Activated naive CD8-positive, alpha-beta T cell treated with anti-CD3 and anti-CD28 coated beads, Interleukin-2, amount 10 ng/mL, durations not matched to agents 7 days and 5 days (primary cell): ENCODE results near the gene ACBD5. TPM values are rescaled to one million over a fixed set of nuclear protein-coding genes. Genes with fewer than 3 reads are reported as not detected.
"Not testable (repeated sequence)": the region's sequence is repeated elsewhere in the genome, so short reads cannot be mapped to it uniquely, and the experiment has no call there.

Experiments
- ATAC-seq: fragments of 150-1000 bp; cut with Tn5 transposase; one replicate; pipeline ENCODE4 v1.10.0; 2021; ENCODE audit warnings: low read depth, moderate library complexity
- POLR2A ChIA-PET: fragments of 350-600 bp; sonication (Branson Sonifier 250); formaldehyde crosslinking; loops from one replicate; lab custom pipeline; 2021; ENCODE audit warnings: antibody characterized with exemption; lab: Charles Lee
- DNase-seq: peaks from one replicate; pipeline ENCODE4 v3.0.0; 2021
- H3K27ac Mint-ChIP-seq: one replicate; pipeline ENCODE4 v1.8.0; 2022; ENCODE audit warnings: mild to moderate bottlenecking, mixed read lengths
- H3K27me3 Mint-ChIP-seq: one replicate; pipeline ENCODE4 v1.8.0; 2022; ENCODE audit warnings: mild to moderate bottlenecking, moderate library complexity, mixed read lengths
- H3K36me3 Mint-ChIP-seq: one replicate; pipeline ENCODE4 v1.8.0; 2021; ENCODE audit warnings: mild to moderate bottlenecking, mixed read lengths
- H3K4me1 Mint-ChIP-seq: one replicate; pipeline ENCODE4 v1.8.0; 2021; ENCODE audit warnings: mixed read lengths
- H3K4me3 Mint-ChIP-seq: one replicate; pipeline ENCODE4 v1.8.0; 2022; ENCODE audit warnings: mild to moderate bottlenecking, moderate library complexity, mixed read lengths
- H3K9me3 Mint-ChIP-seq: one replicate; pipeline ENCODE4 v1.8.0; 2021; ENCODE audit warnings: mixed read lengths
- total RNA-seq, 2 experiments: library from RNA; stranded (reverse); gene quantifications; one replicate each; pipeline ENCODE4 v1.2.3, GENCODE V29; 2021

ACBD5 gene
- total RNA-seq, 2 experiments from 2014 or later, result 27.5 to 27.6 TPM

DNA sequence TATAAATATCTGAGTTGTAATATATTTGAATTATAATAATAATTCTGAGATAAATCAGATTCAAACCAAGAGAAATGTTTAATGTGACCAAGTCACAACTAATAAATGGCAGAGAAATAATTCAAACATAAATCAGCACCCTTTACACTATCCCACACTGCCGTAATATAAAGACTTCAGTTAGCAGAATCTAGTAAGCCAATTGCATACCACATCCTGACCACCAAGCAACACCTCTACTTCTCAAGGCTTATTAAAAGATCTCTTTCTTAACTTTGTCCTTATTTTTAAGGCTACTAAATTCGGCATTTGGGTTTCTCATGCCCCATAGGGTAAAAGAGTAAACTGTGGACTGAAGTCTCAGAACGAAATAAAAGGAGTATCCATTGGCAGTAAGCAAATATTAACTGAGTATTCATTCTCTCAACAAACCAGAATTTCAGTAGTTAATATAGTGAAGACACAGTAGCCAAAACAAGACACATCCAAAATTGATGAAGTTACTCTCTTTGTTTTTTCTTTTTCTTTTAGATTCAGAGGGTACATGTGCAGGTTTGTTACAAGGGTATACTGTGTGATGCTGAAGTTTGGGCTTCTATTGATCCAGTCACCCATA is 14.8 kb downstream of the ACBD5 start:
- H3K4me3 Mint-ChIP-seq, result peak overlapping the region; percentile 56
- H3K36me3 Mint-ChIP-seq, result peaks cover 17% of the 10 kb centered on the region
- ATAC-seq (peak; percentile 97), DNase-seq (no peak)
- H3K27me3 Mint-ChIP-seq, result no peaks in the 10 kb centered on the region
- H3K9me3 Mint-ChIP-seq, result no peaks in the 10 kb centered on the region
- POLR2A ChIA-PET, result interaction anchor here (1.0 kb wide), 1 partner anchor 17 kb away, joined by 3 read pairs; no protein-coding TSS in a partner anchor
- H3K4me1 Mint-ChIP-seq, result peaks cover 18% of the 10 kb centered on the region
- peak overlapping the region; percentile 82 for H3K27ac Mint-ChIP-seq

DNA sequence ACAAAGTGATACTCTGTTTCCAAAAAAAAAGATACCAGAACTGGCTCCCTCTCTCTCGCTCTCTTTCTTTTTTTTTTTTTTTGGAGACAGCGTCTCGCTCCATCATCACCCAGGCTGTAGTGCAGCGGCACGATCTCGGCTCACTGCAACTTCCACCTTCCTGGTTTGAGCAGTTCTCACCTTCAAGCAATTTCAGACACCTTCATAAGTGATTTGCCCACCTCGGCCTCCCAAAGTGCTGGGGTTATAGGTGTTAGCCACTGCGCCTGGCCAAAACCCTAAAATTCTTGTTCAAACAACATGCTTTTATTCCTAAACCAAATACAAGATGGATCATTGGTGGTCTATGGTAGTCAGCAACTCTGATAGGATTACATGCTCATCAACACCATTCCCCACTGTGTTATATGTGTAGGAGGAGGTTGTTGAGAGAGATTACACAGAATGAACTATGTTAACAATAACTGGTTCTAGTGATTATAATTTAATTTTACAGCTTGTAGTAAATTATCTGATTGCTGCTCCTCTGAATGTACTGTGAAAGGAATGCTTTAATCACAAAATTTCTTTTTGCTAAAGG is 15.5 kb downstream of the ACBD5 start:
- Mint-ChIP-seq H3K4me1 (peaks cover 18% of the 10 kb centered on the region), H3K4me3 (no peak overlapping the region), H3K27ac (no peak overlapping the region), H3K9me3 (no peaks in the 10 kb centered on the region), H3K36me3 (peaks cover 13% of the 10 kb centered on the region), H3K27me3 (no peaks in the 10 kb centered on the region)
- POLR2A ChIA-PET, result no interaction called here
- DNase-seq, result no peak
- no peak for ATAC-seq

DNA sequence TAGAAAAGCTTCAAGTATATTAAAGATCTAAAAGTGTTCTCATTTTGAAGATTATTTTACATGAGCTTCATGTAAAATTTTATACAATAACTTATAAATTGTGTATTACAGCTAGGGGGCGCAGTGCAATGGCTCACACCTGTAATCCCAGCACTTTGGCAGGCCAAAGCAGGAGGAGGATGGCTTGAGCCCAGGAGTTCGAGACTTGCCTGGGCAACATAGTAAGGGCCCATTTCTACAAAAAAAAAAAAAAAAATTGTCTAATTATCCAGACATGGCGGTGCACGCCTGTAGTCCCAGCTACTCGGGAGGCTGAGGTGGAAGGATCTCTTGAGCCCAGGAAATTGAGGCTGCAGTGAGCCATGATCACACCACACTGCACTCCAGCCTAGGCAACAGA is 16.6 kb downstream of the ACBD5 start:
- Mint-ChIP-seq H3K27me3 (no peaks in the 10 kb centered on the region), H3K4me1 (peaks cover 18% of the 10 kb centered on the region), H3K36me3 (peaks cover 14% of the 10 kb centered on the region), H3K27ac (no peak overlapping the region), H3K4me3 (no peak overlapping the region), H3K9me3 (no peaks in the 10 kb centered on the region)
- DNase-seq (no peak), ATAC-seq (no peak)
- POLR2A ChIA-PET, result interaction anchor here (0.6 to 1.7 kb wide), 5 partner anchors 16 to 163 kb away, joined by 3 to 5 read pairs (median 4); partner anchors contain the start of gene YME1L1

DNA sequence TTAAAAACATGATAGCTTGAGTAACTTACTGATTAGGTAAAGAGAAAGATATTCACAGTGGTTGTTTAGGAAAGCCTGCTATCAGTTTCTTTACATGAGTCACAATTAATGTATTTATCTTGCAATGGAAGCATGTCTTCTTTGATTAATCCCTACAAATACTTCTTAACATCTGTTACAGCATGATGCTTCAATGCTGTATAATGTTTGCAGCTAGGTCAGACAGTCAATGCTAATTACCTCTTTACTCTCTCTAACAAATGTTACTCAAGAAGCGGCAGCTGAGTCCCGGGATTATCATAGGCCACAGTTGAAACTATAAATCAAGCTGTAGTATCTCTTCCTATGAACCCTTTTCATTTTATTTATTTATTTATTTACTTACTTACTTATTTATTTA is 33.2 kb downstream of the ACBD5 start:
- Mint-ChIP-seq H3K4me1 (no peaks in the 10 kb centered on the region), H3K27ac (no peak overlapping the region), H3K27me3 (no peaks in the 10 kb centered on the region), H3K36me3 (peaks cover 20% of the 10 kb centered on the region), H3K4me3 (no peak overlapping the region), H3K9me3 (no peaks in the 10 kb centered on the region)
- ATAC-seq (no peak), DNase-seq (no peak)
- POLR2A ChIA-PET, result no interaction called here

DNA sequence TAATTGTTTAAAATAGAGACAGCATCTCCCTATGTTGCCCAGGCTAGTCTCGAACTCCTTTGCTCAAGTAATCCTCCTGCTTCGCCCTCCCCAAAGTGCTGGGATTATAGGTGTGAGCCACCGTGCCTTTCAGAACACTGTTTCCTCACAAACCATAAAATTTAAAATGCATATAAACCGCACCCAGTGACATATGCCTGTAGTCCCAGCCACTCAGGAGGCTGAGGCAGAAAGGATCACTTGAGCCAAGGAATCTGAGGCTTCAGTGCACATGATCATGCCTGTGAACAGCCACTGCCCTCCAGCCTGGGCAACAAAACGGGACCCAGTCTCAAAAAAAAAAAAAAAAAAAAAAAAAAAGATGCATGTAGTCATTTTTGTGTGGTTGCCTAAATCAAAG is 36.8 kb downstream of the ACBD5 start:
- Mint-ChIP-seq H3K4me1 (no peaks in the 10 kb centered on the region), H3K9me3 (no peaks in the 10 kb centered on the region), H3K4me3 (no peak overlapping the region), H3K27me3 (no peaks in the 10 kb centered on the region), H3K27ac (no peak overlapping the region), H3K36me3 (peaks cover 12% of the 10 kb centered on the region)
- ATAC-seq, result no peak
- DNase-seq, result no peak
- POLR2A ChIA-PET, result no interaction called here

DNA sequence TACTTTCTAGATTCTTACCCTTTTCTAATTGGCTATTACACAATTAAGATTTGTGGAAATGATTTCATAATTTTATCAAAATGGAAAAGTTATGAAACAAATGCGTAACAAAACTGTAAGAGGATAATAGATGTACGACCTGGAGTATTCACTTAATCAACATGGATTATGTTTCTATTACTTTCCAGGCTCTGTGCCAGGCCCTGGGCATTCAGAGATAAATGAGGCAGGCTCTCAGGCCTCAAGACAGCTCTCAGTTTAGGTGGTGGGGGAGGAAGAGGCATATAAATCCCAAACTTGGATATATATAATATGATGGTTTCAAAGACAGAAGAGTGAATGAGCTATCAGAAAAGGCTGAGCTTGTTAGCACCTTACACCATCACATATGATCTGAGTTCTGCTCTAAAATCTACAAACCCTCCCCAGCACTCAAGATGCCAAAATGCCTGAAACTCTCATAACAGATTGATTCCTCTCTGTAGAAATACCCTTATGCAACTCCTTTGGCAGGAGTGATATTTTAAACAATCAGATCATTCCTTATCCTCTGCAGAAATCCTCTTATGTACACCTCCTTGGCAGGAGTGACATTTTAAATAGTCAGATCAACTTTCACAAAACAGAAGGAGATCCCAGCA is 42.5 kb downstream of the ACBD5 start:
- no peaks in the 10 kb centered on the region for H3K9me3 Mint-ChIP-seq
- H3K4me1 Mint-ChIP-seq, result peaks cover 2% of the 10 kb centered on the region
- no peak for DNase-seq
- no peaks in the 10 kb centered on the region for H3K27me3 Mint-ChIP-seq
- H3K4me3 Mint-ChIP-seq, result no peak overlapping the region
- no peak overlapping the region for H3K27ac Mint-ChIP-seq
- ATAC-seq, result no peak
- POLR2A ChIA-PET, result no interaction called here
- peaks cover 11% of the 10 kb centered on the region for H3K36me3 Mint-ChIP-seq

DNA sequence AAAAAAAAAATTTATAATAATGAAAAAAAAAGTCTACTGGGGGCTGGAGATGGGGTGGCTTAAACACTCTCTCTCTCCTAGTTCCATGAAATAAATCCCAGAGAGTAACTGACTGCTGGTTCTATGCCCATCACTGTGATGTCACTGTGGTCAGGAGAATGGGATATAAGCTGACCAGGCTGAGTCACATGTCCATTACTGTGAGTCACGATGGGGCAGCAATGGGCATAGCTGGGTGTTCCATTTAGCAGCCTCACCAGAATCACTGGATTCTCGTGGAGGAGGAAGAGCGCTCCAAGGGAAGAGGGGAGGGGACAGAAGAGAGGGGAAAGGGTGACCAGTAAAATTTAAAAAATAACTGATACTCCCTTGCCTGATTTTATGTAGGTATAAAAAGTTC is 48.3 kb downstream of the ACBD5 start:
- no peaks in the 10 kb centered on the region for H3K27me3 Mint-ChIP-seq
- H3K9me3 Mint-ChIP-seq, result no peaks in the 10 kb centered on the region
- DNase-seq, result no peak
- no peak for ATAC-seq
- no peak overlapping the region for H3K27ac Mint-ChIP-seq
- peaks cover 3% of the 10 kb centered on the region for H3K4me1 Mint-ChIP-seq
- H3K36me3 Mint-ChIP-seq, result peaks cover 3% of the 10 kb centered on the region
- POLR2A ChIA-PET, result interaction anchor here (1.0 kb wide), 1 partner anchor 11 kb away, joined by 3 read pairs; no protein-coding TSS in a partner anchor
- H3K4me3 Mint-ChIP-seq, result no peak overlapping the region

DNA sequence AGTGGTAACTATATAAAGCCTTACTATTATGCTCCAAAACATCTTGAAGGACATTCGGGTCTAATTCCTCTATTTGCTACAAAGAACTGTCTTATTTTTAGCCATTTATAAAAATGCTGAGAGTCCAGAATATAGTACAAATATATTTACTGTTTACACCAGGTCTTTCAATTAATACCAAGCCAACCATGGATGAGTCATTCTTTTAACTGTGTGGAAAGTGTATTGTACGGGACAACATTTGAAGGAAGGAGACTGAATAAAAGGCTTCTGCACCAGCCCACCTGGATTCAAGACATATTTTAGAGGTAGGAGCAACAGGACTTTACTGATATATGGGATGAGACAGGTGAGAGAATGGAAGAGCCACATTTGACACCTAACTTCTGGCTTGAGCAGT is 50.1 kb downstream of the ACBD5 start:
- POLR2A ChIA-PET, result no interaction called here
- H3K36me3 Mint-ChIP-seq, result peaks cover 11% of the 10 kb centered on the region
- peaks cover 3% of the 10 kb centered on the region for H3K4me1 Mint-ChIP-seq
- no peaks in the 10 kb centered on the region for H3K27me3 Mint-ChIP-seq
- DNase-seq (no peak), ATAC-seq (no peak)
- no peak overlapping the region for H3K4me3 Mint-ChIP-seq
- no peaks in the 10 kb centered on the region for H3K9me3 Mint-ChIP-seq
- H3K27ac Mint-ChIP-seq, result no peak overlapping the region

DNA sequence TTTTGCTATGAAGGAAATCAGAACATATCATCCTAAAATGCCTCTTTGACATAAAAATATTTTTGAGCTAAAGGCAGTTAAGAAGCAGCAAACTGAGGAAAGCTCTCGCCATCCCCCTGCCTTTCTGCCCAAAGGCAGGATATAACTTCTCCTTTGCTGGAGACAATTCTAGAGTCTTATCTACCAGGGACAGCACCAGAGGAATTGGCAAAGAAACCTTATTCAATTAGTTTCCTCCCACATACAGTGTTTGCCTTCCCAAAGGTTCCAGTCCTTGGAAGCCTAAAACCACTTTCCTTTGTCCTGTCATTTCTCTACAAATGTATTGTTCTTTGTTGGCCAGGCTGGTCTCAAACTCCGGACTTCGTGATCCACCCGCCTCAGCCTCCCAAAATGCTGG is 51.7 kb downstream of the ACBD5 start:
- no peak overlapping the region for H3K4me3 Mint-ChIP-seq
- DNase-seq (no peak), ATAC-seq (no peak)
- H3K36me3 Mint-ChIP-seq, result peaks cover 22% of the 10 kb centered on the region
- H3K27me3 Mint-ChIP-seq, result no peaks in the 10 kb centered on the region
- POLR2A ChIA-PET, result no interaction called here
- H3K9me3 Mint-ChIP-seq, result no peaks in the 10 kb centered on the region
- no peak overlapping the region for H3K27ac Mint-ChIP-seq
- peaks cover 6% of the 10 kb centered on the region for H3K4me1 Mint-ChIP-seq

DNA sequence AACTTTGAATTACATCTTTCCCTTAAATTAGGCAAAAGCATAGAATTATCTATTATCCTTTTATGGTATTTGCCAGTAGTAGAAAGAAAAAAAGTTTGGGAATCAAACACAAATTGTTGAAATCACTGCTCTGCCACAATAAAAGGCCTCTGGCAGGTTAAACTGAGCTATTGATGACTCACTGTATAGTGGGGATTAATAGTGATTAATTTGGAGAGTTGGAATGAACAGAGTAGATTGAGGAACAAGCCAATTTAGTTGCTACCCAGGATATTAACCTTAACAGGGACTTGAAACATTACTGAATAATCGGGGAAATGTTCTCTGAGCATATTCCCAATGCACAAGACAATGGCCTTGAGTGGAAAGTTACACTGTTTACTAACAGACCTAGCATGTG is 52.3 kb downstream of the ACBD5 start:
- POLR2A ChIA-PET, result no interaction called here
- no peaks in the 10 kb centered on the region for H3K27me3 Mint-ChIP-seq
- peaks cover 6% of the 10 kb centered on the region for H3K4me1 Mint-ChIP-seq
- H3K27ac Mint-ChIP-seq, result no peak overlapping the region
- no peak for ATAC-seq
- peaks cover 22% of the 10 kb centered on the region for H3K36me3 Mint-ChIP-seq
- no peak overlapping the region for H3K4me3 Mint-ChIP-seq
- DNase-seq, result no peak
- H3K9me3 Mint-ChIP-seq, result no peaks in the 10 kb centered on the region

DNA sequence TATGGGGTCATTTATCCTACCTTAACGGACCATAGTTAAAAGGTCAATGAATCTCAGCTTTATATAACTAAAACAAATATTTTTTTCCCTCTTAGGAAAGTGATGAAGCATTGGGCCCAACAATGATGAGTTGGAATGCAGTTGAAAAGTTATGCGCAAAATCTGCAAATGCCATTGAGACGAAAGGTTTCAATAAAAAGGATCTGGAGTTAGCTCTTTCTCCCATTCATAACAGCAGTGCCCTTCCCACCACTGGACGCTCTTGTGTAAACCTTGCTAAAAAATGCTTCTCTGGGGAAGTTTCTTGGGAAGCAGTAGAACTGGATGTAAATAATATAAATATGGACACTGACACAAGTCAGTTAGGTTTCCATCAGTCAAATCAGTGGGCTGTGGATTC is 70.7 kb downstream of the ACBD5 start:
- Mint-ChIP-seq H3K9me3 (no peaks in the 10 kb centered on the region), H3K27ac (no peak overlapping the region), H3K36me3 (peaks cover 32% of the 10 kb centered on the region), H3K4me3 (no peak overlapping the region), H3K4me1 (peaks cover 7% of the 10 kb centered on the region), H3K27me3 (no peaks in the 10 kb centered on the region)
- DNase-seq (no peak), ATAC-seq (no peak)
- POLR2A ChIA-PET, result no interaction called here

DNA sequence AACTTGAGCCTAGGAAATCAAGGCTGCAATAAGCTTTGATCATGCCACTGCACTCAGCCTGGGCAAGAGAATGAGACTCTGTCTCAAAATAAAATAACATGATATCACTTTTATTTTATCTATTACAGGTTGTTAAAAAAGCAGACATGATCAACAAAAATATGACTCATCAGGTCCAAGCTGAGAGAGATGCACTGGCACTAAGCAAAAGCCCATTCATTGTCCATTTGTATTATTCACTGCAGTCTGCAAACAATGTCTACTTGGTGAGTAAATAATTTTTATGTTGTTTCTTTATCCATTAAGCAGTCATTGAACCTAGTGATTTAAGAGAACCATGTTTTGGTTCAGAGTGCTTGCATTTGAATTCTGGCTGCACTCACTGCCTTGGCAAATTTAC is 82.2 kb downstream of the ACBD5 start:
- Mint-ChIP-seq H3K27me3 (no peaks in the 10 kb centered on the region), H3K4me1 (peaks cover 12% of the 10 kb centered on the region), H3K27ac (peak overlapping the region; percentile 7), H3K36me3 (peaks cover 30% of the 10 kb centered on the region), H3K4me3 (peak overlapping the region; percentile 31), H3K9me3 (no peaks in the 10 kb centered on the region)
- POLR2A ChIA-PET, result no interaction called here
- no peak for DNase-seq
- no peak for ATAC-seq

DNA sequence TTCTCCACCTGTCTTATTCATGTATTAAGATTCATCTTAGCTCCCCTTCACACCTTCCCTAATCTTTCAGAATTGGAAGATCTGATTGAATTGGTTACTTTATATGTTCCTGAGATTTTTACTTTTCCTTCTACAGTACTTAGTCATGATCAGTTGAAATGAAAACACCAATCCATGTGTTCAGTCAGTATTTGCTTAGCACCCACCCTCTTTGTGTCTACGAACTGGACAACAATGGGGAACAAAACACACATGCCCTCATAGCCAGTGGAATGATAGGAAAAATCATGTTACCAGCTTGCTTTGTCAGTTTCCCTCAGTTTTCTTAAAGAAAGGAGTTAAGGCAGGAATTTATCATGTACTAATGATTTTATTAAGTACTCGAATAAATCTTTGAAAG is 83.4 kb downstream of the ACBD5 start:
- no peak for DNase-seq
- Mint-ChIP-seq H3K27me3 (no peaks in the 10 kb centered on the region), H3K9me3 (no peaks in the 10 kb centered on the region), H3K27ac (peak overlapping the region; percentile 100), H3K4me3 (peak overlapping the region; percentile 98), H3K4me1 (peaks cover 22% of the 10 kb centered on the region), H3K36me3 (peaks cover 35% of the 10 kb centered on the region)
- no peak for ATAC-seq
- POLR2A ChIA-PET, result interaction anchor here (0.7 to 1.1 kb wide), 2 partner anchors 86 to 250 kb away, joined by 3 to 7 read pairs; no protein-coding TSS in a partner anchor

DNA sequence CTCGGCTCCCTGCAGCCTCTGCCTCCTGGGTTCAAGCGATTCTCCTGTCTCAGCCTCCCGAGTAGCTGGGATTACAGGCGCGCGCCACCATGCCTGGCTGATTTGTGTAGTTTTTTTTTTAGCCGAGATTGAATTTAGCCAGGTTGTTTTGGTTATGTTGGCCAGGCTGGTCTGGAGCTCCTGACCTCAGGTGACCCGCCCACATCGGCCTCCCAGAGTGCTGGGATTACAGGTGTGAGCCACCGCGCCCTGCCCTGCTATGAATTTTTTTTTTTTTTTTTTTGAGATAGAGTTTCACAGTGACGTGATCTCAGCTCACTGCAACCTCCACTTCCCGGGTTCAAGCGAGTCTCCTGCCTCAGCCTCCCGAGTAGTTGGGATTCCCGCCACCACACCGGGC is 84.0 kb downstream of the ACBD5 start:
- Mint-ChIP-seq H3K27ac (peak overlapping the region; percentile 100), H3K4me3 (peak overlapping the region; percentile 98), H3K36me3 (peaks cover 33% of the 10 kb centered on the region), H3K4me1 (peaks cover 23% of the 10 kb centered on the region)
- POLR2A ChIA-PET, result interaction anchor here (0.7 to 1.7 kb wide), 9 partner anchors 20 to 250 kb away, joined by 3 to 12 read pairs (median 3); no protein-coding TSS in a partner anchor
- not testable (repeated sequence) for DNase-seq, H3K9me3 Mint-ChIP-seq, ATAC-seq, H3K27me3 Mint-ChIP-seq
